Fibroblast of lung (primary cell): Measurements from ENCODE around the gene SH2D3C. TPM values are rescaled to one million over a fixed set of nuclear protein-coding genes. Genes with fewer than 3 reads are reported as not detected.

Experiments
- DNase-seq, 2 donors: peaks; one replicate each; pipeline versions ENCODE4 v3.0.0 to v3.0.0-alpha.2; 2010; ENCODE audit warnings: low read depth in 2 of 2
- H2AFZ ChIP-seq: 2 replicates; pipeline ENCODE4 v1.5.1; 2012; ENCODE audit warnings: low read length, control low read depth, inconsistent platforms
- H3K27ac ChIP-seq: 2 replicates; pipeline ENCODE4 v1.5.1; 2011; ENCODE audit warnings: low read length, control low read depth; ENCODE audit not compliant: insufficient read depth
- H3K27me3 ChIP-seq: 2 replicates; pipeline ENCODE4 v1.5.1; 2011; ENCODE audit warnings: mild to moderate bottlenecking, low read length; ENCODE audit not compliant: control insufficient read depth, insufficient read depth
- H3K36me3 ChIP-seq: 2 replicates; pipeline ENCODE4 v1.5.1; 2011; ENCODE audit warnings: low read length; ENCODE audit not compliant: control insufficient read depth, insufficient read depth
- H3K4me1 ChIP-seq: 2 replicates; pipeline ENCODE4 v1.5.1; 2011; ENCODE audit warnings: low read length; ENCODE audit not compliant: control insufficient read depth, insufficient read depth; ENCODE audit errors: extremely low read depth
- H3K4me2 ChIP-seq: 2 replicates; pipeline ENCODE4 v1.5.1; 2011; ENCODE audit warnings: low read length, control low read depth; ENCODE audit not compliant: insufficient read depth; ENCODE audit errors: extremely low read depth
- H3K4me3 ChIP-seq, 4 experiments: fragments of 200-600 bp in 1 of 4; sonication (generic) in 1 of 4; replicated peaks in 1 of 4; 2 replicates each; pipeline ENCODE4 v1.5.1; 2011 to 2016; ENCODE audit warnings: low read length in 4 of 4, low read depth in 3 of 4, mild to moderate bottlenecking in 3 of 4, control low read depth in 2 of 4, inconsistent platforms in 1 of 4, mixed read lengths in 1 of 4; ENCODE audit not compliant: insufficient read depth in 1 of 4; ENCODE audit errors: control extremely low read depth in 1 of 4
- H3K79me2 ChIP-seq: 2 replicates; pipeline ENCODE4 v1.5.1; 2012; ENCODE audit warnings: mild to moderate bottlenecking, low read length, inconsistent platforms; ENCODE audit not compliant: control insufficient read depth, insufficient read depth
- H3K9ac ChIP-seq: 2 replicates; pipeline ENCODE4 v1.5.1; 2011; ENCODE audit warnings: mild to moderate bottlenecking, low read length, control low read depth; ENCODE audit not compliant: insufficient read depth
- H3K9me3 ChIP-seq: 2 replicates; pipeline ENCODE4 v1.5.1; 2012; ENCODE audit warnings: low read depth, low read length; ENCODE audit not compliant: control insufficient read depth, insufficient read depth
- H4K20me1 ChIP-seq: 2 replicates; pipeline ENCODE4 v1.5.1; 2011; ENCODE audit warnings: low read length; ENCODE audit not compliant: control insufficient read depth, insufficient read depth; ENCODE audit errors: extremely low read depth
- EZH2 ChIP-seq: IDR thresholded peaks from 2 replicates; pipeline ENCODE4 v1.5.1; 2012; ENCODE audit warnings: low read length, control low read depth, mild to moderate bottlenecking; ENCODE audit errors: missing control alignments
- polyA plus RNA-seq, 2 donors: library from polyadenylated mRNA; depleted of rRNA in 1 of 2; stranded (reverse) in 1 of 2; unstranded in 1 of 2; fragments of >200 nt; gene quantifications; 2 replicates each; pipeline ENCODE4 v1.2.1, GENCODE V29; 2011 to 2012; ENCODE audit warnings: missing spikeins in 1 of 2
- total RNA-seq: library from RNA; depleted of rRNA; stranded (reverse); fragments of >200 nt; gene quantifications from 2 replicates; pipeline ENCODE4 v1.2.1, GENCODE V29; 2014
- TF ChIP-seq, protein P1 (sequence below), 2 donors: IDR thresholded peaks in 1 of 2; conservative IDR thresholded peaks in 1 of 2; 1 replicate in 1 of 2; 2 replicates in 1 of 2; pipeline ENCODE4 v1.5.1; 2011 to 2012; ENCODE audit warnings: low read length in 2 of 2, control low read depth in 1 of 2, inconsistent platforms in 1 of 2, low read depth in 1 of 2, mild to moderate bottlenecking in 1 of 2

Gene SH2D3C
- total and polyA plus RNA-seq, 2 donors (not counting 1 experiment from before 2014, with no cell fraction given) = 1.2 TPM; not detected in 1

DNA sequence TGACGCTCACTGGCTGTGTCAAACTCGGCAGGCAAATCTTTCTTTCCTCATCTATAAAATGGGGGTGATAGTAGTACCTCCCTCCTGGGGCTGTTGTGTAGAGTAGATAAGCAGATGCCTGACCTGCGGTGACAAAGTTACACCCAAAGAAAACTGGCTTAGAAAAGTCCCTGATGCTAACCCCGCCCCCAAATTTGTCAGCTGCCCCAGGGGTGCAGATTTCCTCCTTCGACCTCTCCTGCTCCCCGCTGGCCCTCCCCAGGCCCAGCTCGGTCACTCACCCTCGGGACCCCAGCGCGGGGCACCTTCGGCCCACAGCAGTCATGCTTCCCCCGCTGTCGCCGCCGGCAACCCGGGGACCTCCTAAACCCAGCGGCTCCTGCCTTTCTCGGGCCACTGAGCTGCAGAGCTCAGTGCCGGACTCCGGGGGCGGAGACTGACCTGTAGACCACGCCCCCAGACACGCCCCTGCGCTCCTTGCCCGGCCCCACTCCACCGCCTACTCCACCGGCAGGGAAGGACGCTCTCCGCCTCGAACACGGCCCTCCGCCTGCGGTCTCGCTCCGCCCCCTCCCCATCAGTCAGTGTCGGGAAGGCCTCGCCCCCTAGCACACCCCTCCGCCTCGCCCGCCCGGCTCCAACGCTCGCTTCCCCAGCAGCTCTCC is 7.4 kb downstream of the SH2D3C start:
- H3K27ac ChIP-seq = no peak overlapping the region
- H3K4me3 ChIP-seq = peak overlapping the region; percentile 31 to 57 (median 46)
- H3K36me3 ChIP-seq = no peaks in the 10 kb centered on the region
- no peaks in the 10 kb centered on the region for H3K79me2 ChIP-seq
- H2AFZ ChIP-seq = no peak overlapping the region
- no peaks in the 10 kb centered on the region for H3K9me3 ChIP-seq
- TF ChIP-seq, protein P1, sequence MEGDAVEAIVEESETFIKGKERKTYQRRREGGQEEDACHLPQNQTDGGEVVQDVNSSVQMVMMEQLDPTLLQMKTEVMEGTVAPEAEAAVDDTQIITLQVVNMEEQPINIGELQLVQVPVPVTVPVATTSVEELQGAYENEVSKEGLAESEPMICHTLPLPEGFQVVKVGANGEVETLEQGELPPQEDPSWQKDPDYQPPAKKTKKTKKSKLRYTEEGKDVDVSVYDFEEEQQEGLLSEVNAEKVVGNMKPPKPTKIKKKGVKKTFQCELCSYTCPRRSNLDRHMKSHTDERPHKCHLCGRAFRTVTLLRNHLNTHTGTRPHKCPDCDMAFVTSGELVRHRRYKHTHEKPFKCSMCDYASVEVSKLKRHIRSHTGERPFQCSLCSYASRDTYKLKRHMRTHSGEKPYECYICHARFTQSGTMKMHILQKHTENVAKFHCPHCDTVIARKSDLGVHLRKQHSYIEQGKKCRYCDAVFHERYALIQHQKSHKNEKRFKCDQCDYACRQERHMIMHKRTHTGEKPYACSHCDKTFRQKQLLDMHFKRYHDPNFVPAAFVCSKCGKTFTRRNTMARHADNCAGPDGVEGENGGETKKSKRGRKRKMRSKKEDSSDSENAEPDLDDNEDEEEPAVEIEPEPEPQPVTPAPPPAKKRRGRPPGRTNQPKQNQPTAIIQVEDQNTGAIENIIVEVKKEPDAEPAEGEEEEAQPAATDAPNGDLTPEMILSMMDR (conservative IDR thresholded peaks at IDR 0.05 in 1 of 2, IDR thresholded peaks at IDR 0.05 in 1 of 2; ENCODE audit: low read depth in 1 of 2, low read length in 2 of 2) = no peak
- TF ChIP-seq EZH2 = no peak
- peaks cover 7% of the 10 kb centered on the region for H3K27me3 ChIP-seq
- H3K9ac ChIP-seq = peak overlapping the region; percentile 46
- H4K20me1 ChIP-seq = no peaks in the 10 kb centered on the region
- H3K4me1 ChIP-seq = peaks cover 12% of the 10 kb centered on the region
- peak overlapping the region; percentile 95 for H3K4me2 ChIP-seq
- peak; percentile 96 for DNase-seq

DNA sequence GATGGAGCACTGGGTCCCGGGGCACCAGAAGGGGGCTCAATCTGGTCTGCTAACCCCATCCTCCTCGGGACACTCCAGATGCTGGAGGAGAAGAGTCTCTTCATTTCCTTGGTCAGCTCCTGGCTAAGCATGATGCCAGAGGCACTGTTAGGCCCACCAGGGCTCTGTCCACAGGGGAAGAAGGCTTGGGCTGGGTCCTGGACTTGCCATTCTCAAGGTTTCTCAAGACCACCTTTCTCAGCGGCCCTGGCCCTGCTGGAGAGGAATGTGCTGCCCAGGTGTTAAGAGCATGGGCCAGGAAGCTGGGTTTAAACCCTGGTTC is 7.9 kb downstream of the SH2D3C start:
- Histone ChIP-seq H3K36me3 (no peaks in the 10 kb centered on the region), H3K4me2 (peak overlapping the region; percentile 95), H2AFZ (no peak overlapping the region), H3K4me3 (peak overlapping the region in 2 of 4 experiments; percentile 31 to 57), H4K20me1 (no peaks in the 10 kb centered on the region), H3K27me3 (peaks cover 7% of the 10 kb centered on the region), H3K79me2 (no peaks in the 10 kb centered on the region), H3K27ac (no peak overlapping the region), H3K9ac (no peak overlapping the region), H3K4me1 (peaks cover 12% of the 10 kb centered on the region), H3K9me3 (no peaks in the 10 kb centered on the region)
- TF ChIP-seq, protein P1 (conservative IDR thresholded peaks at IDR 0.05 in 1 of 2, IDR thresholded peaks at IDR 0.05 in 1 of 2; ENCODE audit: low read depth in 1 of 2, low read length in 2 of 2) = no peak
- TF ChIP-seq EZH2 = no peak
- no peak for DNase-seq

DNA sequence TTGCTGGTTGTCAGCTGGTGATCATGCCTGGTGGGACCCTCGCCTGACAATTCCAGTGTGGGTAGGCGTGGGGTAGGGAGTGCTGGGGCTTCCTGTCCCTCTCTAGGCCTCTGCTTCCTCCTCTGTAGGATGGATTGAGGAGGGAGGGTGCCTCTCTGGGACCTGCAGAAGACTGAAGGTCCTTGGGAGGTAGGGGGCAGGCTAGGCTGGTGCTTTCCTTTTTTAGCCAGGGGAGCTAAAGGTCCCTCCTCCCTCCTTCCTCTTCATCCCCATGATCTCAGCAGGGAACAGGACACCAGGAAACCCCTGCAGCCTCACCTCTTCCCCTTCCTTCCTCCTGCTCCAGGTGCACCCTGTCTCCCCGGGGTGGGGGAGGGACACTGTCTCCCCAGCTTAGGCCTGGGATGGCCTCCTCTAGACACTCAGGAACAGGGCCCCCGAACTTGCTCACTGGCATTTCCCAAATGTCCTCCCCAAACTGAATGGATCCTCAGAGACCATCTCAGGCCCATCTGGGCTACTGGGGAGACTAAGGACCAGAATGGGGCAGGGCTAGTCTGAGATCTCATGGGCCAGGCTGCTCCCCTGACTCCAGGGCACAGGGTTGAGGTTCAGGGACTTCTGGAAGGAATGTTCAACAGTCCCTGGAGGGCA is 8.4 kb downstream of the SH2D3C start:
- no peak for DNase-seq
- H3K4me2 ChIP-seq = no peak overlapping the region
- no peak overlapping the region for H3K9ac ChIP-seq
- TF ChIP-seq, protein P1 (conservative IDR thresholded peaks at IDR 0.05 in 1 of 2, IDR thresholded peaks at IDR 0.05 in 1 of 2; ENCODE audit: low read depth in 1 of 2, low read length in 2 of 2) = no peak
- TF ChIP-seq EZH2 = no peak
- no peaks in the 10 kb centered on the region for H3K9me3 ChIP-seq
- no peak overlapping the region for H2AFZ ChIP-seq
- no peaks in the 10 kb centered on the region for H4K20me1 ChIP-seq
- H3K27ac ChIP-seq = no peak overlapping the region
- H3K27me3 ChIP-seq = peaks cover 7% of the 10 kb centered on the region
- H3K4me1 ChIP-seq = peaks cover 12% of the 10 kb centered on the region
- H3K36me3 ChIP-seq = no peaks in the 10 kb centered on the region
- H3K4me3 ChIP-seq = no peak overlapping the region
- H3K79me2 ChIP-seq = no peaks in the 10 kb centered on the region
